Ishikawa (cell line): ENCODE data around the gene CFAP77.

Experiments
- EP300 ChIP-seq: IDR thresholded peaks from 2 replicates; pipeline ENCODE4 v1.6.1; 2012; ENCODE audit warnings: borderline replicate concordance
- RAD21 ChIP-seq: IDR thresholded peaks from 2 replicates; pipeline ENCODE4 v1.6.1; 2012; ENCODE audit warnings: low read depth
- YY1 ChIP-seq: IDR thresholded peaks from 2 replicates; pipeline ENCODE4 v1.6.1; 2012; ENCODE audit warnings: low read depth
- TF ChIP-seq, protein P1 (sequence below): IDR thresholded peaks from 2 replicates; pipeline ENCODE4 v1.6.1; 2012

DNA sequence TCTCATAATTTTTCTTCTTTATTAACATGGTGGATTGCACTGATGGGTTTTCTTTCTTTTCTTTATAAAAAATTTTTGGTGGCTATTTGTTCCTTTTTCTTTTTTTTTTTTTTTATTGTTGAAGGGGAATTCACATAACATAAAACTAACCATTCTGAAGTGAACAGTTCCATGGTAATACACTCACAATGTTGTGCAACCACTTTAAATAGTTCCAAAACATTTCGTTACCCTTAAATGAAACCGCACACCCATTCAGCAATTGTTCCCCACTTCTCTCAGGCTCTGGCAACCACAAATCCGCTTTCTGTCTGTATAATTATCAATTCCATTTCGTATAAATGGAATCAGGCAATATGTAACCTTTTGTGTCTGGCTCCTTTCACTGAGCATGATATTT, 43.5 kb upstream of the CFAP77 start:
- TF ChIP-seq, protein P1, sequence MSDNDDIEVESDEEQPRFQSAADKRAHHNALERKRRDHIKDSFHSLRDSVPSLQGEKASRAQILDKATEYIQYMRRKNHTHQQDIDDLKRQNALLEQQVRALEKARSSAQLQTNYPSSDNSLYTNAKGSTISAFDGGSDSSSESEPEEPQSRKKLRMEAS = no peak
- TF ChIP-seq YY1 (no peak), RAD21 (no peak), EP300 (no peak)
